ENCODE data around the gene SUOX. TPM values are rescaled to one million over a fixed set of nuclear protein-coding genes. Genes with fewer than 3 reads are reported as not detected.
A peak's percentile ranks its signal among the peaks of the same experiment; 100 is the strongest.
"Not testable (repeated sequence)": the region's sequence is repeated elsewhere in the genome, so short reads cannot be mapped to it uniquely, and the experiment has no call there.

SUOX gene
- total RNA-seq, 4 donors from 2014 or later: 18.3 to 29.0 (median 25.3) TPM

DNA sequence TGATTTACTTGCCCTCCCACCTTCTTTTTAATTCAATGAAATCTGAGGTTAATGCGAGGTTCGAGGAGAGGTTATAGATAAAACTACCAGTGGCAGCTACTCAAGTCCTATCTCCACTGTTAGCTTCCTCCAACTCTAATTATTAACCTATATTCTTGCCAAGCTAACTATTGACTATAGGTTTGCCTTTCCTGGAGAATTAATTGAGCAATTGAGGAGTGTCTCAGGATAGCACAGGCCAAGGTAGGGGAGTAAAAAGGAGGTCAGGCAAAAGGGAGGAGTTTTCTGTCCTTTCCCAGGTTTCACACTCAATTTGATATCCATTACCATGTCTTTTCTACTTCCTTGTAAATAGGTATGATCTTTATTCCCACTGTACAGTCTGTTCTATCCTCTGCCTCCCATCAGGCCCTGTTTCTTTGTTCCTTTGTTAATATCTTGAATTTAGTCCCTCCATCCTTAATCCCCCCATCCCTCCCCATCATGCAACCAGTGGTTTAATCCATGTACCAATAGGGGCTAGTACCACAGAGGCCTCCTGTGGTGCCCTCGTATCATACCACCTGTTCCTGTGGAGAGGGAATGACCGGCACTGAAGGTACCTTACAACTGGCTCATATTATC, 3.7 kb upstream of the SUOX start:
- Histone ChIP-seq H3K9me3 (no peaks in the 10 kb centered on the region), H3K36me3 (peaks cover 57 to 72% (median 69%) of the 10 kb centered on the region in 4 donors), H3K4me3 (no peak overlapping the region), H3K27me3 (no peaks in the 10 kb centered on the region), H3K4me1 (peaks cover 9 to 21% (median 18%) of the 10 kb centered on the region in 4 donors), H3K27ac (replicated peaks in 1 of 4) (no peak overlapping the region)
- intact Hi-C loops (cut with DNase I): no loop called here
- TF ChIP-seq, protein P1, sequence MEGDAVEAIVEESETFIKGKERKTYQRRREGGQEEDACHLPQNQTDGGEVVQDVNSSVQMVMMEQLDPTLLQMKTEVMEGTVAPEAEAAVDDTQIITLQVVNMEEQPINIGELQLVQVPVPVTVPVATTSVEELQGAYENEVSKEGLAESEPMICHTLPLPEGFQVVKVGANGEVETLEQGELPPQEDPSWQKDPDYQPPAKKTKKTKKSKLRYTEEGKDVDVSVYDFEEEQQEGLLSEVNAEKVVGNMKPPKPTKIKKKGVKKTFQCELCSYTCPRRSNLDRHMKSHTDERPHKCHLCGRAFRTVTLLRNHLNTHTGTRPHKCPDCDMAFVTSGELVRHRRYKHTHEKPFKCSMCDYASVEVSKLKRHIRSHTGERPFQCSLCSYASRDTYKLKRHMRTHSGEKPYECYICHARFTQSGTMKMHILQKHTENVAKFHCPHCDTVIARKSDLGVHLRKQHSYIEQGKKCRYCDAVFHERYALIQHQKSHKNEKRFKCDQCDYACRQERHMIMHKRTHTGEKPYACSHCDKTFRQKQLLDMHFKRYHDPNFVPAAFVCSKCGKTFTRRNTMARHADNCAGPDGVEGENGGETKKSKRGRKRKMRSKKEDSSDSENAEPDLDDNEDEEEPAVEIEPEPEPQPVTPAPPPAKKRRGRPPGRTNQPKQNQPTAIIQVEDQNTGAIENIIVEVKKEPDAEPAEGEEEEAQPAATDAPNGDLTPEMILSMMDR (IDR thresholded peaks at IDR 0.05): no peak
- no peak for TF ChIP-seq POLR2AphosphoS5 (IDR thresholded peaks at IDR 0.05)
- TF ChIP-seq POLR2A (IDR thresholded peaks at IDR 0.05; ENCODE audit: low read depth): no peak
- no peak for TF ChIP-seq EP300 (IDR thresholded peaks at IDR 0.05)
- DNase-seq (ENCODE audit: extremely low spot score): no peak
- 84% methylated on average over 4 of the region's 4 CpGs for WGBS

DNA sequence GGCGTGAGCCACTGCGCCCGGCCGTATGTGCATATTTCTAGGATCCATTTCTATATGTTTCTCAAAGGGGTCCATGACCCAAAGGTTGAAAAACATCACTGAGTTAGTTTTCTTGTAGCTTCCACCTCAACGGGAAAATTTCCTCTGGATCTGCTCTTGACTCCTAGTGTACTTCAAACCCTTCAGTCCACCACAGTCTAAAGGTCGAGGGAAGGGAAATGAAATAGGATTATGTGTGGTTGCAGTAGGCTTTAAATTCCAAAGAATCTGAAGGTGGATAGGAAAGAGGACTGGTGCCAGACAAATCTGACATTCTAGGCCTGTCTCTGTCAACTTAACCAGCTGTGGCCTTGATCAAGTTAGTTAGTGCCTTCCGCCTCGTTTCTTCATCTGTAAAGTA, 1.7 kb upstream of the SUOX start:
- H3K36me3 ChIP-seq: peaks cover 41 to 65% (median 52%) of the 10 kb centered on the region in 4 donors
- H3K27me3 ChIP-seq: no peaks in the 10 kb centered on the region
- H3K4me1 ChIP-seq: peaks cover 9 to 26% (median 19%) of the 10 kb centered on the region in 4 donors
- no peak for TF ChIP-seq POLR2A (IDR thresholded peaks at IDR 0.05; ENCODE audit: low read depth)
- TF ChIP-seq, protein P1 (IDR thresholded peaks at IDR 0.05): no peak
- no peak for TF ChIP-seq POLR2AphosphoS5 (IDR thresholded peaks at IDR 0.05)
- TF ChIP-seq EP300 (IDR thresholded peaks at IDR 0.05): no peak
- H3K27ac ChIP-seq (replicated peaks in 1 of 4): peak overlapping the region in 3 of 4 donors; percentile 81 to 90 (median 81)
- H3K4me3 ChIP-seq: no peak overlapping the region
- no peak for DNase-seq (ENCODE audit: extremely low spot score)
- no peaks in the 10 kb centered on the region for H3K9me3 ChIP-seq
- 77% methylated on average over 8 of the region's 8 CpGs for WGBS
- intact Hi-C loops (cut with DNase I): loop anchor here (5.0 kb wide), 1 partner anchor 107 kb away; the partner anchor contains the start of gene PA2G4

DNA sequence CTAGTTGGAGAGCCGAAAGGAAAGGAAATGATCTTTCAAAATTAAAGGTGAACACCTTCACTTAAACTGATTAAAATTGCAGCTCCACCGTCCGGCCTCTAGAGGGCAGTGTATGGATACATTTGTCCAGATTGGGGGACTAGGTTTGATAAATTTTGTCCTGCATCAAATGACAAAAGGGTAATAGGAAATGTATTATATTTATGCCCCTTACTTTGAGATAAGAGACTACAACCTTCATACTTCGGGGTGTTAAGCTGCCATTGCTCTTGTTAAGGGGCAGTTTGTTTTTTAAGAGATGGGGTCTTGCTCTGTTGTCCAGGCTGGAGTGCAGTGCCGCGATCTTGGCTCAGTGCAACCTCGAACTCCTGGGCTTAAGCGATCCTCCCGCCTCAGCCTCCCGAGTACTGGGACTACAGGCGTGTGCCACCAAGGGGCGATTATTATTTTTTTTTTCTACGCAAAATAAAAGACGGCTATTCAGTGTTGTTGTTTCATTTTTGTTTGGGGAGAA, 818 bp upstream of the SUOX start:
- 26% methylated on average over 14 of the region's 14 CpGs for WGBS
- peak overlapping the region; percentile 81 to 90 (median 81) for H3K27ac ChIP-seq (replicated peaks in 1 of 4)
- peaks cover 9 to 26% (median 19%) of the 10 kb centered on the region in 4 donors for H3K4me1 ChIP-seq
- H3K9me3 ChIP-seq: no peaks in the 10 kb centered on the region
- H3K27me3 ChIP-seq: no peaks in the 10 kb centered on the region
- peaks cover 33 to 61% (median 45%) of the 10 kb centered on the region in 4 donors for H3K36me3 ChIP-seq
- no peak for DNase-seq (ENCODE audit: extremely low spot score)
- TF ChIP-seq, protein P1 (IDR thresholded peaks at IDR 0.05): peak; percentile 77 to 90 (median 90)
- no peak for TF ChIP-seq POLR2A (IDR thresholded peaks at IDR 0.05; ENCODE audit: low read depth)
- intact Hi-C loops (cut with DNase I): loop anchor here (2.0 to 5.0 kb wide), 2 partner anchors 45 to 106 kb away; partner anchors contain the start of genes PA2G4 and RPS26
- peak overlapping the region; percentile 65 to 73 (median 68) for H3K4me3 ChIP-seq

DNA sequence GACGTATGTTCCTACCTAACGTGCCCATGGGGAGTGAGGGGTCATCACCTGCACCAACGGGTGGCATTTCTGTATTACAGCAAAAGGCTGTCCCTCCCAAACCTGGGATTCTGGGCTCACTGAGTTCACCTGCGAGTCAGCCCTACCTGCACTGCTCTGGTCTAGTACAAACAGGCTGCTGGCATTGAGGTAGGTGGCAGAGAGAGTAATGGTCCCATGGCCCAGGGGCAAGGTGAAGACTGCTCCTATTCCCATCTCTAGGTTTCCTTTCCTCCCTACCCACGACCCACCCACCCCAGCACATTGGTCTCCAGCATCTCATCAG, 421 bp downstream of the SUOX start:
- intact Hi-C loops (cut with DNase I): loop anchor here (2.0 to 5.0 kb wide), 2 partner anchors 43 to 105 kb away; partner anchors contain the start of genes PA2G4 and RPS26
- TF ChIP-seq POLR2AphosphoS5 (IDR thresholded peaks at IDR 0.05): no peak
- TF ChIP-seq POLR2A (IDR thresholded peaks at IDR 0.05; ENCODE audit: low read depth): no peak
- no peak for TF ChIP-seq EP300 (IDR thresholded peaks at IDR 0.05)
- TF ChIP-seq, protein P1 (IDR thresholded peaks at IDR 0.05): no peak
- Histone ChIP-seq H3K4me3 (peak overlapping the region; percentile 65 to 73 (median 68)), H3K9me3 (no peaks in the 10 kb centered on the region), H3K27me3 (no peaks in the 10 kb centered on the region), H3K27ac (replicated peaks in 1 of 4) (peak overlapping the region; percentile 81 to 90 (median 81)), H3K4me1 (peaks cover 9 to 26% (median 19%) of the 10 kb centered on the region in 4 donors), H3K36me3 (peaks cover 21 to 61% (median 43%) of the 10 kb centered on the region in 4 donors)
- 6% methylated on average over 3 of the region's 5 CpGs for WGBS
- DNase-seq (ENCODE audit: extremely low spot score): no peak

DNA sequence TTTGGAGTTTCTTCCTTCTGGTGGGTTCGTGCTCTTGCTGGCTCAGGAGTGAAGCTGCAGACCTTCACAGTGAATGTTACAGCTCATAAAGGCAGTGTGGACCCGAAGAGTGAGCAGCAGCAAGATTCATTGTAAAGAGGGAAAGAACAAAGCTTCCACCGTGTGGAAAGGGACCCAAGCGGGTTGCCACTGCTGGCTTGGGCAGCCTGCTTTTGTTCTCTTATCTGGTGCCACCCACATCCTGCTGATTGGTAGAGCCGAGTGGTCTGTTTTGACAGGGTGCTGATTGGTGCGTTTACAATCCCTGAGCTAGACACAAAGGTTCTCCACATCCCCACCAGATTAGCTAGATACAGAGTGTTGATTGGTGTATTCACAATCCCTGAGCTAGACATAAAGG, 2.4 kb downstream of the SUOX start:
- H3K27me3 ChIP-seq; H3K9me3 ChIP-seq; H3K4me3 ChIP-seq; DNase-seq (ENCODE audit: extremely low spot score); H3K27ac ChIP-seq (replicated peaks in 1 of 4): not testable (repeated sequence)
- peaks cover 9 to 26% (median 19%) of the 10 kb centered on the region in 4 donors for H3K4me1 ChIP-seq
- H3K36me3 ChIP-seq: peaks cover 4 to 61% (median 40%) of the 10 kb centered on the region in 4 donors
- intact Hi-C loops (cut with DNase I): loop anchor here (5.0 kb wide), 1 partner anchor 103 kb away; the partner anchor contains the start of gene PA2G4
- WGBS: 78% methylated on average over 6 of the region's 6 CpGs

DNA sequence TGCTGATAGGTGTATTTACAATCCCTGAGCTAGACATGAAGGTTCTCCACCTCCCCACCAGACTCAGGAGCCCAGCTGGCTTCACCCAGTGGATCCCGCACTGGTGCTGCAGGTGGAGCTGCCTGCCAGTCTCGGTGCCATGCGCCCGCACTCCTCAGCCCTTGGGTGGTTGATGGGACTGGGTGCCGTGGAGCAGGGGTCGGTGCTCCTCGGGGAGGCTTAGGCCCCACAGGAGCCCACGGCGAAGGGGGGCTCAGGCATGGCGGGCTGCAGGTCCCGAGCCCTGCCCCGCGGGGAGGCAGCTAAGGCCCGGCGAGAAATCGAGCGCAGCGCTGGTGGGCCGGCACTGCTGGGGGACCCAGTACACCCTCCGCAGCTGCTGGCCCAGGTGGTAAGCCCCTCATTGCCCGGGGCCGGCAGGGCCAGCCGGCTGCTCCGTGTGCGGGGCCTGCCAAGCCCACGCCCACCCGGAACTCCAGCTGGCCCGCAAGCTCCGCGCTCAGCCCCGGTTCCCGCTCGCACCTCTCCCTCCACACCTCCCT, 3.0 kb downstream of the SUOX start:
- WGBS: 93% methylated on average over 22 of the region's 33 CpGs
- H3K27me3 ChIP-seq; H3K4me3 ChIP-seq; DNase-seq (ENCODE audit: extremely low spot score); H3K27ac ChIP-seq (replicated peaks in 1 of 4); H3K9me3 ChIP-seq: not testable (repeated sequence)
- peaks cover 4 to 61% (median 37%) of the 10 kb centered on the region in 4 donors for H3K36me3 ChIP-seq
- intact Hi-C loops (cut with DNase I): loop anchor here (5.0 kb wide), 1 partner anchor 102 kb away; the partner anchor contains the start of gene PA2G4
- peaks cover 9 to 26% (median 19%) of the 10 kb centered on the region in 4 donors for H3K4me1 ChIP-seq
